NCI-H2107 treated with DMSO at 0.1 percent for 48 hours (cell line): ENCODE results near the gene BCOR.

Experiments
- DNase-seq: peaks from one replicate; lab custom pipeline; 2025; ENCODE audit not compliant: unreplicated experiment; lab: John Stamatoyannopoulos, UW

The BCOR gene

GRCh38 chrX:40035726-40036125 lies 62.0 kb downstream of the BCOR start:
- DNase-seq, result no peak

GRCh38 chrX:40031911-40032310 lies 65.8 kb downstream of the BCOR start:
- DNase-seq, result no peak

- no peak for DNase-seq
Measured at GRCh38 chrX:40030205-40030604, 67.6 kb downstream of the BCOR start.

GRCh38 chrX:40022421-40022820 lies 75.3 kb downstream of the BCOR start:
- DNase-seq, result no peak

- peak; percentile 22 for DNase-seq
Measured at GRCh38 chrX:40021647-40022046, 76.1 kb downstream of the BCOR start.

GRCh38 chrX:40019541-40019940 lies 78.2 kb downstream of the BCOR start:
- DNase-seq, result no peak

- no peak for DNase-seq
Measured at GRCh38 chrX:40018041-40018440, 79.7 kb downstream of the BCOR start.

- no peak for DNase-seq
Measured at GRCh38 chrX:40016749-40017148, 81.0 kb downstream of the BCOR start.

GRCh38 chrX:40015693-40016092 lies 82.1 kb downstream of the BCOR start:
- no peak for DNase-seq

- peak; percentile 40 for DNase-seq
Measured at GRCh38 chrX:40013266-40014195, 84.2 kb downstream of the BCOR start.

- no peak for DNase-seq
Measured at GRCh38 chrX:40012868-40013265, 84.9 kb downstream of the BCOR start.

- no peak for DNase-seq
Measured at GRCh38 chrX:40012039-40012867, 85.5 kb downstream of the BCOR start.

GRCh38 chrX:40011322-40012038 lies 86.3 kb downstream of the BCOR start:
- no peak for DNase-seq

- DNase-seq, result peak; percentile 79
Measured at GRCh38 chrX:40010550-40011321, 87.0 kb downstream of the BCOR start.

GRCh38 chrX:40009890-40010289 lies 87.9 kb downstream of the BCOR start:
- peak; percentile 45 for DNase-seq

- DNase-seq, result no peak
Measured at GRCh38 chrX:40009462-40009851, 88.3 kb downstream of the BCOR start.

GRCh38 chrX:40008791-40009461 lies 88.8 kb downstream of the BCOR start:
- DNase-seq, result no peak

GRCh38 chrX:40007756-40008705 lies 89.7 kb downstream of the BCOR start:
- DNase-seq, result no peak
